Coronary artery (tissue), 2 donors: ENCODE results near the gene PINLYP.

Source experiments
- DNase-seq: peaks from one replicate; pipeline ENCODE4 v3.0.0-alpha.2; 2017; ENCODE audit warnings: low spot score
- H3K27ac ChIP-seq, 2 donors: fragments of 200-600 bp; sonication (generic); one replicate each; pipeline ENCODE4 v1.5.1; 2016 to 2019
- H3K4me3 ChIP-seq: fragments of 200-600 bp; sonication (generic); 2 replicates; pipeline ENCODE4 v1.5.1; 2016; ENCODE audit warnings: mild to moderate bottlenecking, moderate library complexity
- TF ChIP-seq, protein P1 (sequence below): fragments of 200-600 bp; sonication (generic); IDR thresholded peaks from one replicate; pipeline ENCODE4 v1.5.1; 2019; ENCODE audit warnings: antibody characterized with exemption

Gene PINLYP

GRCh38 chr19:43592800-43593350 lies 17.3 kb downstream of the PINLYP start:
- no peak for DNase-seq
- H3K27ac ChIP-seq, result no peak overlapping the region

DNA sequence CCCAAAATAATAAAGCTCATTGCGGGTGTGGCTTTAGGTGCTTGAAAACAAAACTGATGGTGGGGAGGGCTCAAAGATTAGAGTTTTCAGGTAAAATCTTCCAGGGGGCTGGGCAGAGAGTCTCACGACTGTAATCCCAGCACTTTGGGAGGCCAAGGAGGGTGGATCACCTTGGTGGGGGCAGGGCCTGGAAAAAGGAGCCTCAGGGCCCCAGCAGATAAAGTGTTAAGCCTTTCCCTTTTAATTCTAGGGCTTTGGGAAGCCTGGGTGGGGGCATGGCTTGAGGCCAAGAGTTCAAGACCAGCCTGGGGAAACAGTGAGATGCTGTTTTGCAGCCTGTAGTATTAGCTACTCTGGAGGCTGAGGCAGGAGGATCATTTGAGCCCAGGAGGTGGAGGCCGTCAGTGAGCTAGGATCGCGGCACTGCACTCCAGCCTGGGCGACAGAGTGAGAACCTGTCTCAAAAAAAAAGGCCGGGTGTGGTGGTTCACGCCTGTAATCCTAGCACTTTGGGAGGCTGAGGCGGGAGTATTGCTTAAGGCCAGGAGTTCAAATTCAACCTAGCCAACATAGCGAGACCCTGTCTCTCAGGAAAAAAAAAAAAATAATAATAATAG lies 18.6 kb downstream of the PINLYP start:
- no peak for DNase-seq

More at GRCh38 chr19:43592800-43593350, 17.3 kb downstream of the PINLYP start:
- TF ChIP-seq, protein P1, sequence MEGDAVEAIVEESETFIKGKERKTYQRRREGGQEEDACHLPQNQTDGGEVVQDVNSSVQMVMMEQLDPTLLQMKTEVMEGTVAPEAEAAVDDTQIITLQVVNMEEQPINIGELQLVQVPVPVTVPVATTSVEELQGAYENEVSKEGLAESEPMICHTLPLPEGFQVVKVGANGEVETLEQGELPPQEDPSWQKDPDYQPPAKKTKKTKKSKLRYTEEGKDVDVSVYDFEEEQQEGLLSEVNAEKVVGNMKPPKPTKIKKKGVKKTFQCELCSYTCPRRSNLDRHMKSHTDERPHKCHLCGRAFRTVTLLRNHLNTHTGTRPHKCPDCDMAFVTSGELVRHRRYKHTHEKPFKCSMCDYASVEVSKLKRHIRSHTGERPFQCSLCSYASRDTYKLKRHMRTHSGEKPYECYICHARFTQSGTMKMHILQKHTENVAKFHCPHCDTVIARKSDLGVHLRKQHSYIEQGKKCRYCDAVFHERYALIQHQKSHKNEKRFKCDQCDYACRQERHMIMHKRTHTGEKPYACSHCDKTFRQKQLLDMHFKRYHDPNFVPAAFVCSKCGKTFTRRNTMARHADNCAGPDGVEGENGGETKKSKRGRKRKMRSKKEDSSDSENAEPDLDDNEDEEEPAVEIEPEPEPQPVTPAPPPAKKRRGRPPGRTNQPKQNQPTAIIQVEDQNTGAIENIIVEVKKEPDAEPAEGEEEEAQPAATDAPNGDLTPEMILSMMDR, result no peak
- no peak overlapping the region for H3K4me3 ChIP-seq

GRCh38 chr19:43594710-43595604 lies 19.4 kb downstream of the PINLYP start:
- Histone ChIP-seq H3K27ac (peak overlapping the region; percentile 76 to 97), H3K4me3 (peak overlapping the region; percentile 67)
- no peak for DNase-seq
- TF ChIP-seq, protein P1, result peak; percentile 45

More for the DNA sequence above, 18.6 kb downstream of the PINLYP start:
- peak overlapping the region; percentile 67 for H3K4me3 ChIP-seq
- H3K27ac ChIP-seq, result peak overlapping the region in 1 of 2 donors; percentile 76
- TF ChIP-seq, protein P1, result no peak

GRCh38 chr19:43595605-43595998 lies 20.0 kb downstream of the PINLYP start:
- peak overlapping the region; percentile 67 for H3K4me3 ChIP-seq
- H3K27ac ChIP-seq, result peak overlapping the region; percentile 76 to 97
- DNase-seq, result no peak
- TF ChIP-seq, protein P1, result no peak

DNA sequence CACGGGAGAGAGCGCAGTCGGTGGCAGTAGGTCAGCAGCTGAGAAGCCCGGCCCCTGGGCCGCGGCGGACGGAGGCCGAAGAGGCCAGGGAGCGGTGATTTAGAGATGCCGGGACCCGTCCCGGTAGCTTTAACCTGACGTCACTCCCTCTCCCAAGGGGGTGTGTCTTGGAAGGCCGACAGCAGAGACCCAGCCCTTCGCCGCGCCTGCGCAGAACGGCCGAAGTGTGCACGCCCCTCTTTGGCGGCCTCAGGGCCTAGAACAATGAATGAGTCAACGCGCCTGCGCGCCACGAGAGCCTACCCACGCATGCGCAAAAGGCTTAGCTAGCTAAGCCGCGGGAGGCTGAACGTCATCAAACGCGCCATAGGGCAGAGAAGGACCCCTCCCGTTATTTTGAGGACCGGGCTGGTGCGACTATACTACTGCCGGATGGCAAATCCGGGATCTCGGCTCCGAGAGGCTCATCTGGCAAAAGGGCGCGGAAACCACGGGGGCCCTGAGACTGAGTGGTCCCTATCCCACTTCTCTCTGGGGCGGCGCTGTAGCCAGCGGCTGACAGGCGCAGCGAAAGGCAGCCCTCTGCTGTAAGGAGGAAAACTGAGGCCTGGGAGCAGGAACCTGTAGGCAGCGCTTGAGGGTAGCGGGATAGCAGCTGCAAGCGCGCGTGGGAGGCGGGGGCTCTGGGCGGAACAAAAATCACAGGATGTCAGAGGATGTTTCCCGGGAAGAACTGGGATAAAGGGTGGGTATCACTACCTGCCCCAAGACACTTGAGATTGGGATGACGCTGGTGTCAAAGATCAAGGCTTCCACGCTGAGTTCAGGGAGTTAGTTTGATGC lies 20.6 kb downstream of the PINLYP start, which contains the start of the genes IRGQ and ZNF576:
Gene IRGQ (minus strand): TSS at position 136 of the 843 bp plus-strand sequence. CDS start 796 bp downstream, outside the sequence.
Gene ZNF576 (plus strand): TSS at position 597 of the 843 bp plus-strand sequence. CDS start 514 bp downstream, outside the sequence.
- Histone ChIP-seq H3K27ac (peak within 1 kb of the TSS; percentile 76 to 97), H3K4me3 (peak within 1 kb of the TSS; percentile 67)
- peak; percentile 100 for DNase-seq
- TF ChIP-seq, protein P1, result no peak

- TF ChIP-seq, protein P1, result no peak
- peak overlapping the region; percentile 67 for H3K4me3 ChIP-seq
These were observed 21.4 kb downstream of the PINLYP start for GRCh38 chr19:43596842-43597461.

More at GRCh38 chr19:43596842-43597461, 21.4 kb downstream of the PINLYP start:
- peak overlapping the region; percentile 76 to 97 for H3K27ac ChIP-seq
- DNase-seq, result no peak
